Measurements from ENCODE around the gene CCNL2. TPM values are rescaled to one million over a fixed set of nuclear protein-coding genes. Genes with fewer than 3 reads are reported as not detected.

CCNL2 gene
- total and polyA plus RNA-seq, 2 experiments from 2014 or later = 115 to 146 TPM

DNA sequence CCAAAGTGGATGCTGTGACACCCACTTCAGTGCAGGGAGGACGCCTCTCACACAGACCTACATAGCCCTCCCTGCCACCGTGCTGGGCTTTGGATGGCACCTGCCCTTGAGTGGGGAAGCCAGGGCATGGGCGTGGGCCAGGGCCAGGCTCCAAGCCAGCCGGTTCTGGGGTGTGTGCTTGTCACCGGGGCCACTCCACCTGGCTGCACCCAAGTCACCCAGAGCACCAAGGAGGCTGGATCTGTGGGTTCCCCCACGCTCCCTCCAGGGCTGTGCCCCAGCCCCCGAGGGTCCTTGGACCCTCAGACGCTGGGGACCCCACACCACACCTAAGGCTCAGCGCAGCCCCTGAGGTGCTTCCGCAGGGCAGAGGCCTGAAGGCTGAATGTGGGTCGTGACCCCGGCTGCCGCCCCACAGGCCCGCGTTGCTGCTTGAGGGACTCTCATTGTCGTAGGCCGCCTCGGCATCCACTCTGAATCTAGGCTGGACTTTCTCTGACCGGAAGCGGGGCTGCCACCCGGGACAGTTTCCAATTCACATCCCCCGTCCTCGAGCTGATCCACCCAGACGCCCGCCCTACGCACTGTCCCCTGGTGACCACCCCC lies 42.2 kb downstream of the CCNL2 start:
- no peak overlapping the region for H3K27ac ChIP-seq (ENCODE audit: low read depth)
- H3K9me2 ChIP-seq (ENCODE audit: insufficient read depth) = no peaks in the 10 kb centered on the region
- no peaks in the 10 kb centered on the region; the same call in 1 of the 2 replicates for H4K20me1 ChIP-seq (replicated peaks; ENCODE audit: insufficient read depth)
- peaks cover 31% of the 10 kb centered on the region for H3F3A ChIP-seq (replicated peaks; ENCODE audit: low read depth)
- H3K4me1 ChIP-seq (ENCODE audit: insufficient read depth) = peaks cover 35% of the 10 kb centered on the region
- no peaks in the 10 kb centered on the region for H3K79me2 ChIP-seq (replicated peaks; ENCODE audit: insufficient read depth)
- TF ChIP-seq, protein P1, sequence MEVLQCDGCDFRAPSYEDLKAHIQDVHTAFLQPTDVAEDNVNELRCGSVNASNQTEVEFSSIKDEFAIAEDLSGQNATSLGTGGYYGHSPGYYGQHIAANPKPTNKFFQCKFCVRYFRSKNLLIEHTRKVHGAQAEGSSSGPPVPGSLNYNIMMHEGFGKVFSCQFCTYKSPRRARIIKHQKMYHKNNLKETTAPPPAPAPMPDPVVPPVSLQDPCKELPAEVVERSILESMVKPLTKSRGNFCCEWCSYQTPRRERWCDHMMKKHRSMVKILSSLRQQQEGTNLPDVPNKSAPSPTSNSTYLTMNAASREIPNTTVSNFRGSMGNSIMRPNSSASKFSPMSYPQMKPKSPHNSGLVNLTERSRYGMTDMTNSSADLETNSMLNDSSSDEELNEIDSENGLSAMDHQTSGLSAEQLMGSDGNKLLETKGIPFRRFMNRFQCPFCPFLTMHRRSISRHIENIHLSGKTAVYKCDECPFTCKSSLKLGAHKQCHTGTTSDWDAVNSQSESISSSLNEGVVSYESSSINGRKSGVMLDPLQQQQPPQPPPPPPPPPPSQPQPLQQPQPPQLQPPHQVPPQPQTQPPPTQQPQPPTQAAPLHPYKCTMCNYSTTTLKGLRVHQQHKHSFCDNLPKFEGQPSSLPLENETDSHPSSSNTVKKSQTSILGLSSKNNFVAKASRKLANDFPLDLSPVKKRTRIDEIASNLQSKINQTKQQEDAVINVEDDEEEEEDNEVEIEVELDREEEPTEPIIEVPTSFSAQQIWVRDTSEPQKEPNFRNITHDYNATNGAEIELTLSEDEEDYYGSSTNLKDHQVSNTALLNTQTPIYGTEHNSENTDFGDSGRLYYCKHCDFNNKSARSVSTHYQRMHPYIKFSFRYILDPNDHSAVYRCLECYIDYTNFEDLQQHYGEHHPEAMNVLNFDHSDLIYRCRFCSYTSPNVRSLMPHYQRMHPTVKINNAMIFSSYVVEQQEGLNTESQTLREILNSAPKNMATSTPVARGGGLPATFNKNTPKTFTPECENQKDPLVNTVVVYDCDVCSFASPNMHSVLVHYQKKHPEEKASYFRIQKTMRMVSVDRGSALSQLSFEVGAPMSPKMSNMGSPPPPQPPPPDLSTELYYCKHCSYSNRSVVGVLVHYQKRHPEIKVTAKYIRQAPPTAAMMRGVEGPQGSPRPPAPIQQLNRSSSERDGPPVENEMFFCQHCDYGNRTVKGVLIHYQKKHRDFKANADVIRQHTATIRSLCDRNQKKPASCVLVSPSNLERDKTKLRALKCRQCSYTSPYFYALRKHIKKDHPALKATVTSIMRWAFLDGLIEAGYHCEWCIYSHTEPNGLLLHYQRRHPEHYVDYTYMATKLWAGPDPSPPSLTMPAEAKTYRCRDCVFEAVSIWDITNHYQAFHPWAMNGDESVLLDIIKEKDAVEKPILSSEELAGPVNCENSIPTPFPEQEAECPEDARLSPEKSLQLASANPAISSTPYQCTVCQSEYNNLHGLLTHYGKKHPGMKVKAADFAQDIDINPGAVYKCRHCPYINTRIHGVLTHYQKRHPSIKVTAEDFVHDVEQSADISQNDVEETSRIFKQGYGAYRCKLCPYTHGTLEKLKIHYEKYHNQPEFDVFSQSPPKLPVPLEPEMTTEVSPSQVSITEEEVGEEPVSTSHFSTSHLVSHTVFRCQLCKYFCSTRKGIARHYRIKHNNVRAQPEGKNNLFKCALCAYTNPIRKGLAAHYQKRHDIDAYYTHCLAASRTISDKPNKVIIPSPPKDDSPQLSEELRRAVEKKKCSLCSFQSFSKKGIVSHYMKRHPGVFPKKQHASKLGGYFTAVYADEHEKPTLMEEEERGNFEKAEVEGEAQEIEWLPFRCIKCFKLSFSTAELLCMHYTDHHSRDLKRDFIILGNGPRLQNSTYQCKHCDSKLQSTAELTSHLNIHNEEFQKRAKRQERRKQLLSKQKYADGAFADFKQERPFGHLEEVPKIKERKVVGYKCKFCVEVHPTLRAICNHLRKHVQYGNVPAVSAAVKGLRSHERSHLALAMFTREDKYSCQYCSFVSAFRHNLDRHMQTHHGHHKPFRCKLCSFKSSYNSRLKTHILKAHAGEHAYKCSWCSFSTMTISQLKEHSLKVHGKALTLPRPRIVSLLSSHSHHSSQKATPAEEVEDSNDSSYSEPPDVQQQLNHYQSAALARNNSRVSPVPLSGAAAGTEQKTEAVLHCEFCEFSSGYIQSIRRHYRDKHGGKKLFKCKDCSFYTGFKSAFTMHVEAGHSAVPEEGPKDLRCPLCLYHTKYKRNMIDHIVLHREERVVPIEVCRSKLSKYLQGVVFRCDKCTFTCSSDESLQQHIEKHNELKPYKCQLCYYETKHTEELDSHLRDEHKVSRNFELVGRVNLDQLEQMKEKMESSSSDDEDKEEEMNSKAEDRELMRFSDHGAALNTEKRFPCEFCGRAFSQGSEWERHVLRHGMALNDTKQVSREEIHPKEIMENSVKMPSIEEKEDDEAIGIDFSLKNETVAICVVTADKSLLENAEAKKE (CRISPR knock-in tag; IDR thresholded peaks at IDR 0.05) = no peak
- TF ChIP-seq STAT1 (IDR thresholded peaks at IDR 0.05; ENCODE audit: unreplicated experiment) (no peak), EZH2phosphoT487 (IDR thresholded peaks at IDR 0.05; ENCODE audit: unreplicated experiment) (no peak), ZNF114 (CRISPR knock-in tag; IDR thresholded peaks at IDR 0.05) (no peak), ZNF331 (CRISPR knock-in tag; IDR thresholded peaks at IDR 0.05; ENCODE audit: low read depth) (no peak), NANOG (IDR thresholded peaks at IDR 0.05; ENCODE audit: borderline replicate concordance) (no peak), CREB1 (CRISPR knock-in tag; IDR thresholded peaks at IDR 0.05; ENCODE audit: low read depth) (no peak), POLR2AphosphoS5 (IDR thresholded peaks at IDR 0.05; ENCODE audit: low read depth) (no peak), EZH2 (IDR thresholded peaks at IDR 0.05; ENCODE audit: low read depth, unreplicated experiment) (no peak), JUNB (IDR thresholded peaks at IDR 0.05; ENCODE audit: unreplicated experiment) (no peak)
- TF ChIP-seq, protein P2, sequence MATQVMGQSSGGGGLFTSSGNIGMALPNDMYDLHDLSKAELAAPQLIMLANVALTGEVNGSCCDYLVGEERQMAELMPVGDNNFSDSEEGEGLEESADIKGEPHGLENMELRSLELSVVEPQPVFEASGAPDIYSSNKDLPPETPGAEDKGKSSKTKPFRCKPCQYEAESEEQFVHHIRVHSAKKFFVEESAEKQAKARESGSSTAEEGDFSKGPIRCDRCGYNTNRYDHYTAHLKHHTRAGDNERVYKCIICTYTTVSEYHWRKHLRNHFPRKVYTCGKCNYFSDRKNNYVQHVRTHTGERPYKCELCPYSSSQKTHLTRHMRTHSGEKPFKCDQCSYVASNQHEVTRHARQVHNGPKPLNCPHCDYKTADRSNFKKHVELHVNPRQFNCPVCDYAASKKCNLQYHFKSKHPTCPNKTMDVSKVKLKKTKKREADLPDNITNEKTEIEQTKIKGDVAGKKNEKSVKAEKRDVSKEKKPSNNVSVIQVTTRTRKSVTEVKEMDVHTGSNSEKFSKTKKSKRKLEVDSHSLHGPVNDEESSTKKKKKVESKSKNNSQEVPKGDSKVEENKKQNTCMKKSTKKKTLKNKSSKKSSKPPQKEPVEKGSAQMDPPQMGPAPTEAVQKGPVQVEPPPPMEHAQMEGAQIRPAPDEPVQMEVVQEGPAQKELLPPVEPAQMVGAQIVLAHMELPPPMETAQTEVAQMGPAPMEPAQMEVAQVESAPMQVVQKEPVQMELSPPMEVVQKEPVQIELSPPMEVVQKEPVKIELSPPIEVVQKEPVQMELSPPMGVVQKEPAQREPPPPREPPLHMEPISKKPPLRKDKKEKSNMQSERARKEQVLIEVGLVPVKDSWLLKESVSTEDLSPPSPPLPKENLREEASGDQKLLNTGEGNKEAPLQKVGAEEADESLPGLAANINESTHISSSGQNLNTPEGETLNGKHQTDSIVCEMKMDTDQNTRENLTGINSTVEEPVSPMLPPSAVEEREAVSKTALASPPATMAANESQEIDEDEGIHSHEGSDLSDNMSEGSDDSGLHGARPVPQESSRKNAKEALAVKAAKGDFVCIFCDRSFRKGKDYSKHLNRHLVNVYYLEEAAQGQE (IDR thresholded peaks at IDR 0.05; ENCODE audit: unreplicated experiment) = no peak
- TF ChIP-seq, protein P3, sequence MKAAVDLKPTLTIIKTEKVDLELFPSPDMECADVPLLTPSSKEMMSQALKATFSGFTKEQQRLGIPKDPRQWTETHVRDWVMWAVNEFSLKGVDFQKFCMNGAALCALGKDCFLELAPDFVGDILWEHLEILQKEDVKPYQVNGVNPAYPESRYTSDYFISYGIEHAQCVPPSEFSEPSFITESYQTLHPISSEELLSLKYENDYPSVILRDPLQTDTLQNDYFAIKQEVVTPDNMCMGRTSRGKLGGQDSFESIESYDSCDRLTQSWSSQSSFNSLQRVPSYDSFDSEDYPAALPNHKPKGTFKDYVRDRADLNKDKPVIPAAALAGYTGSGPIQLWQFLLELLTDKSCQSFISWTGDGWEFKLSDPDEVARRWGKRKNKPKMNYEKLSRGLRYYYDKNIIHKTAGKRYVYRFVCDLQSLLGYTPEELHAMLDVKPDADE (IDR thresholded peaks at IDR 0.05) = no peak
- TF ChIP-seq, protein P4, sequence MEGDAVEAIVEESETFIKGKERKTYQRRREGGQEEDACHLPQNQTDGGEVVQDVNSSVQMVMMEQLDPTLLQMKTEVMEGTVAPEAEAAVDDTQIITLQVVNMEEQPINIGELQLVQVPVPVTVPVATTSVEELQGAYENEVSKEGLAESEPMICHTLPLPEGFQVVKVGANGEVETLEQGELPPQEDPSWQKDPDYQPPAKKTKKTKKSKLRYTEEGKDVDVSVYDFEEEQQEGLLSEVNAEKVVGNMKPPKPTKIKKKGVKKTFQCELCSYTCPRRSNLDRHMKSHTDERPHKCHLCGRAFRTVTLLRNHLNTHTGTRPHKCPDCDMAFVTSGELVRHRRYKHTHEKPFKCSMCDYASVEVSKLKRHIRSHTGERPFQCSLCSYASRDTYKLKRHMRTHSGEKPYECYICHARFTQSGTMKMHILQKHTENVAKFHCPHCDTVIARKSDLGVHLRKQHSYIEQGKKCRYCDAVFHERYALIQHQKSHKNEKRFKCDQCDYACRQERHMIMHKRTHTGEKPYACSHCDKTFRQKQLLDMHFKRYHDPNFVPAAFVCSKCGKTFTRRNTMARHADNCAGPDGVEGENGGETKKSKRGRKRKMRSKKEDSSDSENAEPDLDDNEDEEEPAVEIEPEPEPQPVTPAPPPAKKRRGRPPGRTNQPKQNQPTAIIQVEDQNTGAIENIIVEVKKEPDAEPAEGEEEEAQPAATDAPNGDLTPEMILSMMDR (conservative IDR thresholded peaks at IDR 0.05; ENCODE audit: low read depth in 2 of 2) = no peak
- peaks cover 28% of the 10 kb centered on the region for H3K27me3 ChIP-seq (ENCODE audit: insufficient read depth)
- ATAC-seq (no peak), DNase-seq (ENCODE audit: low spot score) (no peak)
- no peaks in the 10 kb centered on the region for H3K36me3 Mint-ChIP-seq (ENCODE audit: low read depth)
- no peak overlapping the region for H3K4me2 ChIP-seq
- peaks cover 38% of the 10 kb centered on the region for H3K4me1 Mint-ChIP-seq
- no peak overlapping the region; the same call in 1 of the 2 replicates for H3K27ac Mint-ChIP-seq
- H3K27me3 Mint-ChIP-seq (ENCODE audit: insufficient read depth, low read depth, poor library complexity) = peaks cover 42% of the 10 kb centered on the region
- no peak overlapping the region for H2AFZ ChIP-seq
- H3K36me3 ChIP-seq (ENCODE audit: insufficient read depth) = no peaks in the 10 kb centered on the region
- H3K4me3 ChIP-seq = no peak overlapping the region
- H3K9me3 Mint-ChIP-seq = no peaks in the 10 kb centered on the region; the same call in 2 of the 3 replicates
- H3K4me3 Mint-ChIP-seq = no peak overlapping the region
